Neural progenitor cell (in vitro differentiated cells): ENCODE data around the gene ZDHHC14. TPM values are rescaled to one million over a fixed set of nuclear protein-coding genes. Genes with fewer than 3 reads are reported as not detected.

Experiments
- DNase-seq: peaks from one replicate; pipeline ENCODE4 v3.0.0-alpha.2; 2016; ENCODE audit warnings: low spot score
- H2AFZ ChIP-seq: fragments of 200-600 bp; sonication (generic); replicated peaks from 2 replicates; pipeline ENCODE4 v1.6.1; 2016; ENCODE audit warnings: antibody characterized with exemption
- H3F3A ChIP-seq: fragments of 200-600 bp; sonication (generic); 2 replicates; pipeline ENCODE4 v1.6.1; 2016; ENCODE audit warnings: antibody characterized with exemption, low read depth
- H3K27ac ChIP-seq: fragments of 200-600 bp; sonication (generic); 2 replicates; pipeline ENCODE4 v1.5.1; 2016; ENCODE audit warnings: mild to moderate bottlenecking
- H3K27me3 ChIP-seq: fragments of 200-600 bp; sonication (generic); 2 replicates; pipeline ENCODE4 v1.6.1; 2016; ENCODE audit warnings: mild to moderate bottlenecking, moderate library complexity
- H3K36me3 ChIP-seq: fragments of 200-600 bp; sonication (generic); 2 replicates; pipeline ENCODE4 v1.5.1; 2016
- H3K4me1 ChIP-seq: fragments of 200-600 bp; sonication (generic); 2 replicates; pipeline ENCODE4 v1.6.1; 2016; ENCODE audit warnings: mixed run types
- H3K4me2 ChIP-seq: fragments of 200-600 bp; sonication (generic); 2 replicates; pipeline ENCODE4 v1.6.1; 2016
- H3K4me3 ChIP-seq: fragments of 200-600 bp; sonication (generic); 2 replicates; pipeline ENCODE4 v1.5.1; 2016
- H3K79me2 ChIP-seq: fragments of 200-600 bp; sonication (generic); 2 replicates; pipeline ENCODE4 v1.6.1; 2016; ENCODE audit warnings: low read depth
- H3K9ac ChIP-seq: fragments of 200-600 bp; sonication (generic); 2 replicates; pipeline ENCODE4 v1.6.1; 2016
- H3K9me3 ChIP-seq: fragments of 200-600 bp; sonication (generic); 2 replicates; pipeline ENCODE4 v1.5.1; 2016; ENCODE audit warnings: low read depth
- H4K20me1 ChIP-seq: fragments of 200-600 bp; sonication (generic); 2 replicates; pipeline ENCODE4 v1.6.1; 2016; ENCODE audit warnings: low read depth
- H3K27ac Mint-ChIP-seq: 3 replicates; pipeline ENCODE4 v1.8.0; 2021; ENCODE audit warnings: mixed read lengths
- H3K27me3 Mint-ChIP-seq: 2 replicates; pipeline ENCODE4 v1.8.0; 2022; ENCODE audit warnings: low read depth, mild to moderate bottlenecking, inconsistent platforms, moderate library complexity, mixed read lengths; ENCODE audit not compliant: insufficient read depth
- H3K36me3 Mint-ChIP-seq: 3 replicates; pipeline ENCODE4 v1.8.0; 2021; ENCODE audit warnings: mixed read lengths
- H3K4me1 Mint-ChIP-seq: 3 replicates; pipeline ENCODE4 v1.8.0; 2021; ENCODE audit warnings: mixed read lengths
- H3K4me3 Mint-ChIP-seq: 3 replicates; pipeline ENCODE4 v1.8.0; 2021; ENCODE audit warnings: mild to moderate bottlenecking, moderate library complexity, mixed read lengths
- H3K9me3 Mint-ChIP-seq: 3 replicates; pipeline ENCODE4 v1.8.0; 2020; ENCODE audit warnings: mixed read lengths
- EZH2 ChIP-seq: fragments of 200-600 bp; sonication (generic); IDR thresholded peaks from 2 replicates; pipeline ENCODE4 v1.6.1; 2017; ENCODE audit warnings: antibody characterized with exemption, mild to moderate bottlenecking, moderate library complexity
- EZH2phosphoT487 ChIP-seq: fragments of 200-600 bp; sonication (generic); IDR thresholded peaks from 2 replicates; pipeline ENCODE4 v1.6.1; 2017; ENCODE audit warnings: antibody characterized with exemption
- total RNA-seq: library from RNA; depleted of rRNA; stranded (reverse); fragments of >200 nt; gene quantifications from 2 replicates; pipeline ENCODE4 v1.2.3, GENCODE V29; 2015; ENCODE audit warnings: low replicate concordance
- TF ChIP-seq, protein P1 (sequence below): fragments of 200-600 bp; sonication (generic); IDR thresholded peaks from 2 replicates; pipeline ENCODE4 v1.5.1; 2017; ENCODE audit warnings: antibody characterized with exemption, mild to moderate bottlenecking

ZDHHC14 gene
- total RNA-seq, 1 donor from 2014 or later: 14.5 TPM

- no peaks in the 10 kb centered on the region for H3K36me3 ChIP-seq
- H2AFZ ChIP-seq: no peak overlapping the region
- TF ChIP-seq, protein P1, sequence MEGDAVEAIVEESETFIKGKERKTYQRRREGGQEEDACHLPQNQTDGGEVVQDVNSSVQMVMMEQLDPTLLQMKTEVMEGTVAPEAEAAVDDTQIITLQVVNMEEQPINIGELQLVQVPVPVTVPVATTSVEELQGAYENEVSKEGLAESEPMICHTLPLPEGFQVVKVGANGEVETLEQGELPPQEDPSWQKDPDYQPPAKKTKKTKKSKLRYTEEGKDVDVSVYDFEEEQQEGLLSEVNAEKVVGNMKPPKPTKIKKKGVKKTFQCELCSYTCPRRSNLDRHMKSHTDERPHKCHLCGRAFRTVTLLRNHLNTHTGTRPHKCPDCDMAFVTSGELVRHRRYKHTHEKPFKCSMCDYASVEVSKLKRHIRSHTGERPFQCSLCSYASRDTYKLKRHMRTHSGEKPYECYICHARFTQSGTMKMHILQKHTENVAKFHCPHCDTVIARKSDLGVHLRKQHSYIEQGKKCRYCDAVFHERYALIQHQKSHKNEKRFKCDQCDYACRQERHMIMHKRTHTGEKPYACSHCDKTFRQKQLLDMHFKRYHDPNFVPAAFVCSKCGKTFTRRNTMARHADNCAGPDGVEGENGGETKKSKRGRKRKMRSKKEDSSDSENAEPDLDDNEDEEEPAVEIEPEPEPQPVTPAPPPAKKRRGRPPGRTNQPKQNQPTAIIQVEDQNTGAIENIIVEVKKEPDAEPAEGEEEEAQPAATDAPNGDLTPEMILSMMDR: no peak
- no peak for TF ChIP-seq EZH2
- no peak for TF ChIP-seq EZH2phosphoT487
- H3K4me3 ChIP-seq: no peak overlapping the region
- Mint-ChIP-seq H3K36me3 (no peaks in the 10 kb centered on the region), H3K4me3 (no peak overlapping the region), H3K9me3 (no peaks in the 10 kb centered on the region), H3K4me1 (peaks cover 21% of the 10 kb centered on the region), H3K27me3 (peaks cover 5% of the 10 kb centered on the region), H3K27ac (no peak overlapping the region)
- no peak overlapping the region for H3K27ac ChIP-seq
- peaks cover 9% of the 10 kb centered on the region for H3K4me1 ChIP-seq
- H3K79me2 ChIP-seq: no peaks in the 10 kb centered on the region
- no peak overlapping the region for H3K9ac ChIP-seq
- no peaks in the 10 kb centered on the region for H3K27me3 ChIP-seq
- no peaks in the 10 kb centered on the region for H3K9me3 ChIP-seq
- H3F3A ChIP-seq: peaks cover under 1% of the 10 kb centered on the region
- DNase-seq: no peak
- H3K4me2 ChIP-seq: no peak overlapping the region
- no peaks in the 10 kb centered on the region for H4K20me1 ChIP-seq
Measured at GRCh38 chr6:157635388-157636244, 254.6 kb downstream of the ZDHHC14 start.

DNA sequence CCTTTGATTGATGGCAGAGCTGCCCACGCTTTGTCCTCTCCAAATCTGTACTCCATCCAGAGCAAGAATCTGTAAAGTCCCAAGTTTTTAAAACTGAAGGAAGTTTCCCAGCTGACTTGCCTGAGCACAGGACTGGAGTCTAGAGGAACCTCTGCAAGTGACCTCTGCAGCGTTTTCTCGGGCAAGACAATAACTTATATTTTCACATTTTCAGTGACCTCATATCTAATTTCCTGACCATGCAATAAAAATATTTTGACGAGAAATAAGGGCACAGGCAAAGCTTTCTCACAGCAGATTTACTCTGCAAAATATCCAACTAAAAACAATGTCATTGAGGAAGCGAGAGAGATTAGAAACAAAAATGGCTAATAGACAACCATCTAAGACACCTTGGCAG, 256.5 kb downstream of the ZDHHC14 start:
- no peak overlapping the region for H2AFZ ChIP-seq
- H3K4me1 ChIP-seq: no peaks in the 10 kb centered on the region
- no peak overlapping the region for H3K4me3 ChIP-seq
- H3F3A ChIP-seq: no peaks in the 10 kb centered on the region
- H3K9me3 Mint-ChIP-seq: no peaks in the 10 kb centered on the region
- no peaks in the 10 kb centered on the region for H3K36me3 Mint-ChIP-seq
- no peaks in the 10 kb centered on the region for H3K27me3 ChIP-seq
- TF ChIP-seq EZH2: no peak
- no peak for TF ChIP-seq EZH2phosphoT487
- TF ChIP-seq, protein P1: no peak
- no peak overlapping the region for H3K4me2 ChIP-seq
- no peak overlapping the region for H3K9ac ChIP-seq
- no peaks in the 10 kb centered on the region for H3K9me3 ChIP-seq
- H3K27ac Mint-ChIP-seq: no peak overlapping the region
- H3K79me2 ChIP-seq: no peaks in the 10 kb centered on the region
- no peaks in the 10 kb centered on the region for H3K36me3 ChIP-seq
- no peak overlapping the region for H3K4me3 Mint-ChIP-seq
- no peak overlapping the region for H3K27ac ChIP-seq
- DNase-seq: no peak
- H4K20me1 ChIP-seq: no peaks in the 10 kb centered on the region
- peaks cover 21% of the 10 kb centered on the region for H3K4me1 Mint-ChIP-seq
- H3K27me3 Mint-ChIP-seq: peaks cover 5% of the 10 kb centered on the region

- Histone ChIP-seq H3K36me3 (no peaks in the 10 kb centered on the region), H2AFZ (no peak overlapping the region), H3K27me3 (no peaks in the 10 kb centered on the region), H4K20me1 (no peaks in the 10 kb centered on the region), H3F3A (no peaks in the 10 kb centered on the region), H3K4me3 (no peak overlapping the region), H3K9ac (no peak overlapping the region), H3K9me3 (no peaks in the 10 kb centered on the region), H3K4me2 (no peak overlapping the region), H3K4me1 (no peaks in the 10 kb centered on the region), H3K27ac (no peak overlapping the region), H3K79me2 (no peaks in the 10 kb centered on the region)
- H3K36me3 Mint-ChIP-seq: no peaks in the 10 kb centered on the region
- TF ChIP-seq, protein P1: no peak
- TF ChIP-seq EZH2: no peak
- no peak for TF ChIP-seq EZH2phosphoT487
- H3K27me3 Mint-ChIP-seq: peaks cover 5% of the 10 kb centered on the region
- peaks cover 21% of the 10 kb centered on the region for H3K4me1 Mint-ChIP-seq
- no peaks in the 10 kb centered on the region for H3K9me3 Mint-ChIP-seq
- DNase-seq: no peak
- H3K27ac Mint-ChIP-seq: no peak overlapping the region
- H3K4me3 Mint-ChIP-seq: no peak overlapping the region
Measured at GRCh38 chr6:157637941-157638662, 257.1 kb downstream of the ZDHHC14 start.
